GM18858 (cell line): ENCODE measurements around the gene CATSPERB.
A peak's percentile ranks its signal among the peaks of the same experiment; 100 is the strongest.

Experiments used
- ATAC-seq: cut with Tn5 transposase; IDR thresholded peaks from one replicate; pipeline ENCODE4 v1.9.1; 2021; ENCODE audit not compliant: unreplicated experiment

Gene CATSPERB, protein sequence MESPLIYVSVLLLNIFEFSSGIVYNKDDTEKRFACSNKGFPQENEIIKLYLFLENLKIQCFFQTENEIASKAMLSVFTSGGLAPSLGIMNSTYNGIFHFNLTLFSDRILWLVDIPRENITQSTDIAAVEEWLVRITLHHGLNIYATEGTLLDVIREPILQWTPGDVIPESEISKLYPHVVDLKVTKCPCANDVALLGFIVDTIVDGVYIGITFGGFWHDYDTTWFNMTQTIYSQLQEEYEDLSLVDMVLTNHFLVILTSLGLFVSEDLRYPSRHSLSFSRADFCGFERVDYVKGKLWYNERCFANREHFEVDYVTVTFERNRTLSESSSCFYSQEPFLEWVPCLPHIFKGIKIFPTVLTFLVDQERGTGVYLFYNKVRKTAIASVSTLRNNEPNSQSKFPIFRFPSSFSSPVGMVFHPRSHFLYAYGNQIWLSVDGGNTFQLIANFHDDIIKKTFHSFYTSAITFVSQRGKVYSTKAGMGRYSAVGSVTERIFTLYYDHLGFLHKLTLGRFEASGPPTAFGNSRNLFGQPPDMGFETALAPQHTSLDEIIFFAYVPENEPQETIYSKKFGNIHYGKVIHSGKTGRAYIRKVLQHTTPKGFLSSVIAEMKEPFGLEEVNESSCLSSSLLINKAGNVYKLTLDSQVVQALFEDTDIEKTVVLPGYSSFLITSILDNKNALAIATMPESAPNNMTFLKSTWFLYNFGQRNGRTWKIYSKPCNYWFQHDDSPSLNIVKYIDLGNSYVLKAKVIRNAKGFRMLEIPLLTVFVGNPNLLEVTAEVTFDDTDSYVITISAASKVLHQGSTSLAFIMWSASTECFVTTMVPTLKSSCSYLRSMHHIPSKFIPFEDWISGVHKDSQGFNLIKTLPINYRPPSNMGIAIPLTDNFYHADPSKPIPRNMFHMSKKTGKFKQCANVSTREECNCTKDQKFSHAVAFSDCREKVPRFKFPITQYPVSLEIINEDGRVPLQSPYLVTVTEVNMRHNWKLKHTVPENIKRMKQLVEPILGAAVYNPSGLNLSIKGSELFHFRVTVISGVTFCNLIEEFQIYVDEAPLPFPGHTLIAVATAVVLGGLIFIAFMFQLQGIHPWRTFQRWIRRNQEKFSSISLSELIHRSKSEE

DNA sequence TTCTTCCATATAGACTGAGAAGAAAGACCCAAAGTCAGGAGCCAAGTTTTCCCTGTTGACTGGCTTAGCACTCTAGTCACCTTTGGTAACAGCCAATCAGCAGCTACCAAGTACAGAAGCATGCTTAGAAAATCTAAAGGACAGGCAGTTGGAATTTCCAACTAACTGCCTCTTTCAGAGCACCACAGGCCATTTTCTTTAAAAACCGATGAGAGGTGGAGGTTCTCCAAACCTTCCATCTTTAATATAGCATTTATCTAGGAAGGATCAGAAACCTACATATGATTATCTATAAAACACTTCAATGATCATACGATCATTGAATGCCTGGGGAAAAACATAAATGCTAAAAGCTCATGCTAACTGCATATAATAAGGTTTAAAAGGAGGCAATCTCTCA, at the start of gene CATSPERB:
Gene CATSPERB, minus strand, starts transcription at position 101 of the 400 bp plus-strand sequence. CDS start 2,607 bp downstream, outside the sequence.
- no peak for ATAC-seq

GRCh38 chr14:91780452-91780851, 48.6 kb upstream of the CATSPERB start:
- ATAC-seq, result no peak

DNA sequence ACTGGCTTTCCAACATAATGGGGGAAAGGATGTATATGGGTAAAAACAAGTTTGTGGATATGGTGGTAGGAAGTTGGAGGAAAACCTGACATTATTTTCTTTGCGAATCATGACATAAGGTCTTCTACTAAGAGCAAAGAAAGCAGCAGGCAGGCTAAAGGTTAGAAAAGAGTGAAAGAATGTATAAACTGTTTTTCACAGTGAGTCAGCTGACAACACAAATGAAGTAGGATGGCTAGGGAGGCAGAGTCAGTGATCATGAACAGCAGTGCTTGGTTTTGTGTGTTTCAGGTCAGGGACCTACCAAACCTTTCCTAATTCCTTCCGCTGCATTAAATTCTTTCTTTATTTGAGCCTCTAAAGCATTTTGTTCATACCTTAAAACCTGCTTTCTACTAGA, 46.3 kb upstream of the CATSPERB start:
- no peak for ATAC-seq

- ATAC-seq, result peak; percentile 44
These were observed 42.5 kb upstream of the CATSPERB start for GRCh38 chr14:91774140-91775096.

DNA sequence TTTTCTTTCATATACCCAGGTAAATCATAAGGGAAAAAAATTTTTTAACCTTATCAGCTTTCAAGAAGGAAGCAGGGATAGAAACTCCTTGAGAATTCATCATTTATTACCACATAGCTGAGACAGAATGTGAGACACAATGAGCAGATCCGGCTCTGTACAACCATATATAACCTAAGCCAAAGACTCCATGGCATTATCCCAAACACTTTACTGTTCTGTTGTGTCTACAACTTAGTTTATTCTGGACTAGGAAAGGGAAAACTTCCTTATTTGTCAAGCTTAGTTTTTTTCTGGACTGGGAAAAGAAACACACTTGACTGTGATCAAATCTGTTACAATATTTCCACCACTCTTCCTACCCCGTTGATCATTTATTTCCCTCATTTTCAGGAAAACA, 38.3 kb upstream of the CATSPERB start:
- no peak for ATAC-seq

- ATAC-seq, result no peak
These were observed 23.8 kb upstream of the CATSPERB start for GRCh38 chr14:91755570-91756295.

DNA sequence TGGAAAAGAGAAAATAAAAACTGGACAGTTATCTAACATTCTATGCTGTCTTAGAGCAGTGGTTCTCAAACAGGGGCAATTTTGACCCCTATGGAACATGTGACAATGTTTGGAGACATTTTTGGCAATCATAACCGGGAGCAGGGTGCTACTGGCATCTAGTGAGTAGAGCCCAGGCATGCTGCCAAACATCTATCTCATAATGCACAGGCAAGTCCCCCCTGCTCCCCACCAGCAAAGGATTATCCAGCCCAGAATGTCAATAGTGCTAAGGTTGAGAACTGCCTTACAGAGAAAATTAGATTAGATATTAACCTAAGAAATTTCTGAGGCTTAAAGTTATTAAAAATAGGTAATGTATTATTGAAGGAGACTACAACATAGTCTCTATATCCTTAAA, 22.9 kb upstream of the CATSPERB start:
- no peak for ATAC-seq

DNA sequence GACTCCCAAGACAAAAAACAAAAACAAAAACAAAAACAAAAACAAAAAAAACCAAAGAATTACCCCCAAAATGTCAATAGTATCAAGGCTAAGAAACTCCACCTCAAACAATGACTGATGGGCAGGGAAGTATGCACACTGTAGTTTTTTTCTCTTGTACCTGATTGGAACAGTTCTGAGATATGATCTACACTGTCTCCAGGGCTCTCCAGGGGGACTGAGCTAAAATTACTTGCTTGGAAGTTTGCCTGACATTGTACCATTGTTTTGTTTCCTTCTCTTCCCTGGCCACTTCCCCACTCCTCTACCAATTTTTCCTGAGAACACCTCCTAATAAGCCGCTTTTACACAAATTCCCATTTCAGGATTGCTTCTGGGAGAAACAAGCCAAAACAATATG, 22.3 kb upstream of the CATSPERB start:
- ATAC-seq, result no peak

GRCh38 chr14:91753501-91754128, 21.7 kb upstream of the CATSPERB start:
- no peak for ATAC-seq

DNA sequence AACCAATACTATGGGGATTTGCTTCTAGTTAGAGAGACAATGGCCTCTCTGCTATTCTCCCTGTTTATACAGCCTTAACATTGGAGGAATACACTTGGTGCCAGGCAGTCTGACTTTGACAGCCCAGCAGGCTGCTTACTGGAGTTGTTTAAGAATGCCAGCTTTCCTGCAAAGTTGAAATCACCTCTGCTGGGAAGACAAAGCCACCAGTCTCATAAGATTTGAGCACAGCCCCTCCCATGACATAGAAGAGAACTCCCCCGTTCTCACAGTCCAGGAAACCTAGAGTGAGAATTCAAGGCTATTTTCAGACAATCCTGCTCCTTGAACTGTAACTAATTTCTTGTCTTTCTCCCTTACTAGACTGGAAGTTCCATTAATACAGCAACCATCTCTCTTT, 21.1 kb upstream of the CATSPERB start:
- ATAC-seq, result no peak

DNA sequence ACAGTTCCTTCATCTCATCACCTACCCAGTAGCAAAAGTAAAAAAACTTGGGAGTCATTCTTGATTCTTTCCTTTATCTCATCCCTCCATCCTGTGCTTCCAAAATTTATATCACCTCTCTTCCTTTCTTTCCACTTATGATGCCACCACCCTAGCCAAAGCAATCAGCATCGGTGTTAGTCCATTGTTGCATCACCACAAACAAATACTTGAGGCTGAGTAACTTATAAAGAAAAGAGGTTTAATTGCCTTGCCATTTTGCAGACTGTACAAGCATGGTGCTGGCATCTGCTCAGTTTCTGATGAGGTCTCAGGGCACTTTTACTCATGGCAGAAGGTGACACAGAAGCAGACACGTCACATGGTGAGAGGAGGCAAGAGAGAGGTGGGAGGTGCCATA, 19.8 kb upstream of the CATSPERB start:
- no peak for ATAC-seq

- no peak for ATAC-seq
These were observed 18.8 kb upstream of the CATSPERB start for GRCh38 chr14:91750634-91751198.

DNA sequence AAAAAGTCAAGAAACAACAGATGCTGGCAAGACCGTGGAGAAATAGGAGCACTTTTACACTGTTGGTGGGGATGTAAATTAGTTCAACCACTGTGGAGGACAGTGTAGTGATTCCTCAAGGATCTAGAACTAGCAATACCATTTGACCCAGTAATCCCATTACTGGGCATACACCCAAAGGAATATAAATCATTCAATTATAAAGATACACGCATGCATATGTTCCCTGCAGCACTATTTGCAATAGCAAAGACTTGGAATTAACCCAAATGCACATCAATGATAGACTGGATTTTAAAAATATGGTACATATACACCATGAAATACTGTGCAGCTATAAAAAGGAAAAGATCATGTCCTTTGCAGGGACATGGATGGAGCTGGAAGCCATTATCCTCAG, 18.0 kb upstream of the CATSPERB start:
- ATAC-seq, result no peak

DNA sequence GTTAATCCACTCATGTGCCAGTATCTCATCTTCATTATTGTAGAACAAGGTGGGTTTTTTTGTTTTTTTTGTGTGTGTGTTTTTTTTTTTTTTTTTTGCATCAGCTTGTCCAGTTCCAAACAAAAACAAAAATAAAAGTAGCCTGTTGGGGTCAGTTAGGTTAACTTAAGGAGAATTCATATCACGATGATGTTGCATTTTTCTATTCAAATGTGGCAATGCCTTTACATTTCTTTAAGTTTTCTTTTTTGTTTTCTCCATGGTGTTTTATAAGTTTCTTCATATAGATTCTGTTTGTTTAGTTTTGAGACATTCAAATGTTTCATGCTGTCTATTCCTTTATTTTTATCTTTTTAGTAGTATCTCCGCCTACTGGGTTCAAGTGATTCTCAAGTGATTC, 16.2 kb upstream of the CATSPERB start:
- no peak for ATAC-seq

- no peak for ATAC-seq
These were observed 13.5 kb upstream of the CATSPERB start for GRCh38 chr14:91745344-91745743.

DNA sequence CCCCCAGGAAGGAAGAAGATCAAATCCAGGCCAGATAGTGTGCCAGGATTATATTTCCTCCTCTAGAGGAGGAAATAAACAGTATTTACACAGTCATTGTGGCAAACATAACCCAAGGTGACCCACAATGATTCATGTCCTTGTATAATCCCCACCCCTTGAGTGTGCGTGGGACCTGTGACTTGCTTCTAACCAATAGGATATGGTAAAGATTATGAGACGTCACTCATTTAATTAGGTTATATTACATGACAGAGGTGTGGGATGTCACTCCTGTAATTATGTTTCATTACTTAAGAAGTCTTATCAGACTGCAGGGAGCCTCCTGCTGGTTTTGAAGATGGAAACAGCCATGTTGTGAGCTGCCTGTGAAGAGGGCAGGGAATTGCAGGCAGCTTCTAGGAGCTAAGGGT, 12.2 kb upstream of the CATSPERB start:
- no peak for ATAC-seq

GRCh38 chr14:91743305-91743653, 11.4 kb upstream of the CATSPERB start:
- no peak for ATAC-seq

- no peak for ATAC-seq
These were observed 10.9 kb upstream of the CATSPERB start for GRCh38 chr14:91742621-91743304.
